Neutrophil (primary cell): ENCODE measurements around the gene XRCC4.

Experiments
- H3K27ac ChIP-seq: fragments of 200-600 bp; sonication (generic); 2 replicates; pipeline ENCODE4 v1.5.1; 2016; ENCODE audit warnings: mild to moderate bottlenecking, moderate library complexity
- H3K27me3 ChIP-seq: fragments of 200-600 bp; sonication (generic); 2 replicates; pipeline ENCODE4 v1.6.0; 2016; ENCODE audit warnings: mild to moderate bottlenecking
- H3K36me3 ChIP-seq: fragments of 200-600 bp; sonication (generic); 2 replicates; pipeline ENCODE4 v1.5.1; 2017
- H3K4me1 ChIP-seq, 2 experiments: fragments of 200-600 bp in 1 of 2; sonication (generic) in 1 of 2; 1 replicate in 1 of 2; 2 replicates in 1 of 2; pipeline versions ENCODE4 v1.5.1 to v1.6.1; 2013 to 2016; ENCODE audit warnings: low read depth in 1 of 2, low read length in 1 of 2, mild to moderate bottlenecking in 1 of 2, moderate library complexity in 1 of 2; ENCODE audit not compliant: control insufficient read depth in 1 of 2, insufficient read depth in 1 of 2
- H3K4me3 ChIP-seq, 2 experiments: fragments of 200-600 bp in 1 of 2; sonication (generic) in 1 of 2; 1 replicate in 1 of 2; 2 replicates in 1 of 2; pipeline ENCODE4 v1.5.1; 2013 to 2016; ENCODE audit warnings: low read depth in 1 of 2, low read length in 1 of 2, mild to moderate bottlenecking in 1 of 2, moderate library complexity in 1 of 2
- H3K9me3 ChIP-seq: fragments of 200-600 bp; sonication (generic); 2 replicates; pipeline ENCODE4 v1.5.1; 2016
- TF ChIP-seq, protein P1 (sequence below): fragments of 200-600 bp; sonication (generic); IDR thresholded peaks from 2 replicates; pipeline ENCODE4 v1.5.1; 2016; ENCODE audit warnings: antibody characterized with exemption

Gene XRCC4

DNA sequence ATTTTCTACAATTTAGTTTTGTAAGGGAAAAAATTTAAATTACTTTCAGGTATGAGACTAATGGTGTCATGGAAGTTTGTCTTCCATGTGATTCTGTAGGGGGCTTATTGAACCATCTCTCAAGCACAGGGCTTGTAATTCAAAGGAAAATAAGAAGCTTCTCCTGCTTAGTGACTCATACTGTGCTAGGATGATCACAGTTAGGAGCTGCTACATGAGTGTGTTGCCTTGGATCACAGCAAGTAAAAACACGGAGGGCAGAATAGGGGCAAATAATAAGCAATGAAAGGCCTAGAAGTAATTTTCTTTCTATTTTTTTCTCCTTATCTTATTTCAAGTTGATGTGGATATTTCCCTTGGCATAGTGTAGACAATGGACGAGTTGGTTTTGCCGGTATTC is 29.1 kb upstream of the XRCC4 start:
- TF ChIP-seq, protein P1, sequence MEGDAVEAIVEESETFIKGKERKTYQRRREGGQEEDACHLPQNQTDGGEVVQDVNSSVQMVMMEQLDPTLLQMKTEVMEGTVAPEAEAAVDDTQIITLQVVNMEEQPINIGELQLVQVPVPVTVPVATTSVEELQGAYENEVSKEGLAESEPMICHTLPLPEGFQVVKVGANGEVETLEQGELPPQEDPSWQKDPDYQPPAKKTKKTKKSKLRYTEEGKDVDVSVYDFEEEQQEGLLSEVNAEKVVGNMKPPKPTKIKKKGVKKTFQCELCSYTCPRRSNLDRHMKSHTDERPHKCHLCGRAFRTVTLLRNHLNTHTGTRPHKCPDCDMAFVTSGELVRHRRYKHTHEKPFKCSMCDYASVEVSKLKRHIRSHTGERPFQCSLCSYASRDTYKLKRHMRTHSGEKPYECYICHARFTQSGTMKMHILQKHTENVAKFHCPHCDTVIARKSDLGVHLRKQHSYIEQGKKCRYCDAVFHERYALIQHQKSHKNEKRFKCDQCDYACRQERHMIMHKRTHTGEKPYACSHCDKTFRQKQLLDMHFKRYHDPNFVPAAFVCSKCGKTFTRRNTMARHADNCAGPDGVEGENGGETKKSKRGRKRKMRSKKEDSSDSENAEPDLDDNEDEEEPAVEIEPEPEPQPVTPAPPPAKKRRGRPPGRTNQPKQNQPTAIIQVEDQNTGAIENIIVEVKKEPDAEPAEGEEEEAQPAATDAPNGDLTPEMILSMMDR = no peak

GRCh38 chr5:83048811-83049210 is 28.5 kb upstream of the XRCC4 start:
- H3K27ac ChIP-seq = no peak overlapping the region
- H3K9me3 ChIP-seq = no peaks in the 10 kb centered on the region
- TF ChIP-seq, protein P1 = no peak
- no peaks in the 10 kb centered on the region for H3K4me1 ChIP-seq
- H3K36me3 ChIP-seq = peaks cover 30% of the 10 kb centered on the region
- H3K4me3 ChIP-seq = no peak overlapping the region
- H3K27me3 ChIP-seq = no peaks in the 10 kb centered on the region

More for the DNA sequence above, 29.1 kb upstream of the XRCC4 start:
- no peak overlapping the region for H3K4me3 ChIP-seq
- H3K9me3 ChIP-seq = no peaks in the 10 kb centered on the region
- H3K4me1 ChIP-seq = no peaks in the 10 kb centered on the region
- H3K27me3 ChIP-seq = no peaks in the 10 kb centered on the region
- peaks cover 25% of the 10 kb centered on the region for H3K36me3 ChIP-seq
- H3K27ac ChIP-seq = no peak overlapping the region

- H3K27ac ChIP-seq = no peak overlapping the region
- peaks cover 37% of the 10 kb centered on the region for H3K36me3 ChIP-seq
- no peak overlapping the region for H3K4me3 ChIP-seq
- TF ChIP-seq, protein P1 = no peak
- H3K4me1 ChIP-seq = no peaks in the 10 kb centered on the region
- H3K9me3 ChIP-seq = no peaks in the 10 kb centered on the region
- H3K27me3 ChIP-seq = no peaks in the 10 kb centered on the region
These were observed 27.9 kb upstream of the XRCC4 start for GRCh38 chr5:83049370-83049885.

DNA sequence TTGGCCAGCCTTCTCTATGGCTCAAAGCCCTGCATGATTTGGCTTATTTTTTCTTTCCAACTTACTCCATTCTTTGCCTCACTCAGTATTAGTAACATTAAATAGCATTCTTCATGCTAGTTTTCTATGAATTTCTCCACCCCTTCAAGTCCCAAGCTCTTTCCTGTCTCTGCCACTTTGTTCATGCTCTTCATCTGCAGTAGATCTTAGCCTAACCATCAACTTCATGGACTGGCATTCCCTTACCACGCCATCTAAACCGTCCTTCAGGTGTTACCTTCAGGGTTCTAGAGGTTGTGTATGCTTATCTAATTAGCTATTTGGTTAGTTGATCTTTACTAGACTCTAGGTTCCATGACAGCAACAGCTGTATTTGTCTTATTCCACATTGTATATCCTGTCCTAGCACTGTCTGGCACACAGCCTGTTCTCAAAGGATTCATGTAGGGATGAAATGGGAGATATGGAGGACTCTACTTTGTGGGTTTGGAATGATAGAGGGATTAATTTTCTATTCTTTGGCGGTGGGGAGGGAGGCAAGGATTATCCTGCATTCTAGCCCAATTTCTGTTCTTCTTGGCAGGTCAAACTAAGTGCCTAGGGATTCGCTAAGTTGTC is 26.5 kb upstream of the XRCC4 start:
- no peaks in the 10 kb centered on the region for H3K9me3 ChIP-seq
- H3K27me3 ChIP-seq = no peaks in the 10 kb centered on the region
- H3K4me1 ChIP-seq = no peaks in the 10 kb centered on the region
- H3K36me3 ChIP-seq = peaks cover 46% of the 10 kb centered on the region
- no peak overlapping the region for H3K4me3 ChIP-seq
- H3K27ac ChIP-seq = no peak overlapping the region
- TF ChIP-seq, protein P1 = no peak

GRCh38 chr5:83055166-83055565 is 22.2 kb upstream of the XRCC4 start:
- no peaks in the 10 kb centered on the region for H3K27me3 ChIP-seq
- no peaks in the 10 kb centered on the region for H3K9me3 ChIP-seq
- peaks cover 54% of the 10 kb centered on the region for H3K36me3 ChIP-seq
- TF ChIP-seq, protein P1 = no peak
- H3K4me3 ChIP-seq = no peak overlapping the region
- H3K4me1 ChIP-seq = no peaks in the 10 kb centered on the region
- H3K27ac ChIP-seq = no peak overlapping the region
